ENCODE measurements around the gene TRAK1.

The TRAK1 gene

GRCh38 chr3:42159706-42160472 is 68.7 kb downstream of the TRAK1 start:
- peak; percentile 21 for DNase-seq

GRCh38 chr3:42161050-42161935 is 70.1 kb downstream of the TRAK1 start:
- DNase-seq: no peak

- DNase-seq: no peak
These were observed 71.3 kb downstream of the TRAK1 start for GRCh38 chr3:42162462-42162861.

GRCh38 chr3:42163622-42164244 is 72.6 kb downstream of the TRAK1 start:
- no peak for DNase-seq

- DNase-seq: no peak
These were observed 73.5 kb downstream of the TRAK1 start for GRCh38 chr3:42164656-42165055.

- no peak for DNase-seq
These were observed 74.1 kb downstream of the TRAK1 start for GRCh38 chr3:42165211-42165610.

- no peak for DNase-seq
These were observed 75.1 kb downstream of the TRAK1 start for GRCh38 chr3:42166214-42166613.

- DNase-seq: no peak
These were observed 75.6 kb downstream of the TRAK1 start for GRCh38 chr3:42166662-42167300.

- DNase-seq: no peak
These were observed 78.5 kb downstream of the TRAK1 start for GRCh38 chr3:42169579-42170120.

GRCh38 chr3:42172047-42172654 is 81.0 kb downstream of the TRAK1 start:
- DNase-seq: no peak

GRCh38 chr3:42173307-42173706 is 82.2 kb downstream of the TRAK1 start:
- DNase-seq: no peak

GRCh38 chr3:42174679-42175385 is 83.7 kb downstream of the TRAK1 start:
- DNase-seq: no peak

- DNase-seq: no peak
These were observed 84.5 kb downstream of the TRAK1 start for GRCh38 chr3:42175386-42176240.

- DNase-seq: no peak
These were observed 85.3 kb downstream of the TRAK1 start for GRCh38 chr3:42176242-42177034.

GRCh38 chr3:42177068-42177800 is 86.1 kb downstream of the TRAK1 start:
- no peak for DNase-seq

GRCh38 chr3:42177801-42178150 is 86.6 kb downstream of the TRAK1 start:
- DNase-seq: no peak

- DNase-seq: no peak
These were observed 88.1 kb downstream of the TRAK1 start for GRCh38 chr3:42179110-42179725.

GRCh38 chr3:42180901-42181300 is 89.7 kb downstream of the TRAK1 start:
- DNase-seq: no peak

GRCh38 chr3:42182555-42182954 is 91.4 kb downstream of the TRAK1 start:
- DNase-seq: no peak
